Measurements from ENCODE around the gene STK32B.

GRCh38 chr4:5448221-5448620 lies 396.9 kb downstream of the STK32B start:
- TF ChIP-seq POLR2AphosphoS5 (IDR thresholded peaks at IDR 0.05; ENCODE audit: low read depth, low read length) (no peak), CTCF (IDR thresholded peaks at IDR 0.05) (no peak), SIN3A (IDR thresholded peaks at IDR 0.05; ENCODE audit: borderline replicate concordance, insufficient read depth, low read depth, low read length) (no peak), REST (IDR thresholded peaks at IDR 0.05; ENCODE audit: insufficient read depth in 1 of 2, low read depth in 2 of 2, low read length in 1 of 2) (no peak)

Data from Panc1 (cell line).